Bronchial epithelial cell (primary cell): Measurements from ENCODE around the gene RACGAP1. TPM values are rescaled to one million over a fixed set of nuclear protein-coding genes. Genes with fewer than 3 reads are reported as not detected.
"Not testable (repeated sequence)": the region's sequence is repeated elsewhere in the genome, so short reads cannot be mapped to it uniquely, and the experiment has no call there.

Experiments used
- DNase-seq: peaks from one replicate; pipeline ENCODE4 v3.0.0-alpha.2; 2010; ENCODE audit warnings: low read depth
- FAIRE-seq: peaks from 2 replicates; lab custom pipeline; 2011; peaks lifted over from hg19 to GRCh38; lab: Jason Lieb, UNC
- H3K27me3 ChIP-seq: 2 replicates; pipeline ENCODE4 v1.5.1; 2011; ENCODE audit warnings: low read length; ENCODE audit not compliant: control insufficient read depth, insufficient read depth
- H3K36me3 ChIP-seq: 2 replicates; pipeline ENCODE4 v1.5.1; 2011; ENCODE audit warnings: low read length; ENCODE audit not compliant: control insufficient read depth, insufficient read depth
- H3K4me3 ChIP-seq: 2 replicates; pipeline ENCODE4 v1.5.1; 2011; ENCODE audit warnings: mild to moderate bottlenecking, low read depth, low read length, control low read depth
- CTCF ChIP-seq: IDR thresholded peaks from 2 replicates; pipeline ENCODE4 v1.5.1; 2011; ENCODE audit warnings: mild to moderate bottlenecking, moderate library complexity, low read length, control low read depth, inconsistent platforms; ENCODE audit not compliant: insufficient read depth, severe bottlenecking
- total RNA-seq: library from RNA; depleted of rRNA; stranded (reverse); fragments of >200 nt; gene quantifications from 2 replicates; pipeline ENCODE4 v1.2.1, GENCODE V29; 2014

Gene RACGAP1
- total RNA-seq, 1 donor from 2014 or later, result 11.3 TPM

GRCh38 chr12:50032515-50032853, 7.2 kb upstream of the RACGAP1 start:
- FAIRE-seq (no peak), DNase-seq (no peak)
- H3K36me3 ChIP-seq, result no peaks in the 10 kb centered on the region
- no peaks in the 10 kb centered on the region for H3K27me3 ChIP-seq
- H3K4me3 ChIP-seq, result peak overlapping the region; percentile 35
- no peak for TF ChIP-seq CTCF

- DNase-seq, FAIRE-seq, H3K27me3 ChIP-seq, H3K4me3 ChIP-seq, H3K36me3 ChIP-seq: not testable (repeated sequence)
Measured at GRCh38 chr12:50030449-50030848, 5.2 kb upstream of the RACGAP1 start.

- Histone ChIP-seq H3K36me3 (no peaks in the 10 kb centered on the region), H3K4me3 (no peak overlapping the region), H3K27me3 (no peaks in the 10 kb centered on the region)
- DNase-seq (no peak), FAIRE-seq (no peak)
- TF ChIP-seq CTCF, result no peak
Measured at GRCh38 chr12:50026691-50027090, 1.4 kb upstream of the RACGAP1 start.

GRCh38 chr12:50024805-50025186, 498 bp downstream of the RACGAP1 start:
- no peak for FAIRE-seq
- no peak for TF ChIP-seq CTCF
- Histone ChIP-seq H3K4me3 (peak overlapping the region; percentile 81), H3K27me3 (no peaks in the 10 kb centered on the region), H3K36me3 (no peaks in the 10 kb centered on the region)
- peak; percentile 12 for DNase-seq

- Histone ChIP-seq H3K4me3 (peak overlapping the region; percentile 81), H3K36me3 (no peaks in the 10 kb centered on the region), H3K27me3 (no peaks in the 10 kb centered on the region)
- DNase-seq (no peak), FAIRE-seq (no peak)
- TF ChIP-seq CTCF, result no peak
Measured at GRCh38 chr12:50024227-50024626, 1.1 kb downstream of the RACGAP1 start.

- no peak for TF ChIP-seq CTCF
- no peak for FAIRE-seq
- Histone ChIP-seq H3K36me3 (no peaks in the 10 kb centered on the region), H3K27me3 (no peaks in the 10 kb centered on the region), H3K4me3 (no peak overlapping the region)
- no peak for DNase-seq
Measured at GRCh38 chr12:50022903-50023302, 2.4 kb downstream of the RACGAP1 start.

GRCh38 chr12:50021031-50021430, 4.3 kb downstream of the RACGAP1 start:
- TF ChIP-seq CTCF, result no peak
- Histone ChIP-seq H3K36me3 (no peaks in the 10 kb centered on the region), H3K27me3 (no peaks in the 10 kb centered on the region), H3K4me3 (no peak overlapping the region)
- no peak for FAIRE-seq
- DNase-seq, result no peak
